ENCODE measurements around the gene GABRR2. TPM values are rescaled to one million over a fixed set of nuclear protein-coding genes. Genes with fewer than 3 reads are reported as not detected.
A peak's percentile ranks its signal among the peaks of the same experiment; 100 is the strongest.

GABRR2 gene
- total RNA-seq, 1 experiment from 2014 or later, result not detected

- Histone ChIP-seq H3K27ac (no peak overlapping the region), H3K36me3 (peaks cover 9% of the 10 kb centered on the region), H3K9me3 (replicated peaks) (no peaks in the 10 kb centered on the region), H3K27me3 (replicated peaks) (no peaks in the 10 kb centered on the region), H3K4me3 (no peak overlapping the region), H3K4me1 (replicated peaks) (peaks cover 33% of the 10 kb centered on the region)
- peak in 1 of 2 experiments; percentile 24 for DNase-seq (ENCODE audit: low read depth in 1 of 2, low spot score in 2 of 2)
Measured at GRCh38 chr6:89350281-89350966, 35.3 kb upstream of the GABRR2 start.

DNA sequence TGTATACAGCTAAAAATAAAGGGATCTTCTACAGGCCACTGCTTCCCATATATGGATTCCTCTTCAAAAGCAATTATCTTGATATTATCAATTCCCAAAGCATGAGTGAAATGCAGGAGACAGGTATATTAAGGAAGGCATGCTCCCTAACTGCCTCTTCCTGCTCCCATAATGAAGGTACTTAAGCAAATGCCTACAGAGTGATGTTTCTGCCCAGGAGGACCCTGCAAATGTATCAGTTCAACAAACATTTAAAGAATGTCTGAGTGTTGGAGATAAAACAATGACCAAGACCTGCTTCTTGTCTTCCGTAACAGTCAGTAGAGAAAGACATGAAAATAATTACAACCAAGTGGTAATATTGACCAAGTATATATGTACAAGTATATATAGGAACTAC, 33.3 kb upstream of the GABRR2 start:
- no peak for DNase-seq (ENCODE audit: low read depth in 1 of 2, low spot score in 2 of 2)
- H3K4me3 ChIP-seq, result no peak overlapping the region
- H3K4me1 ChIP-seq (replicated peaks), result peaks cover 32% of the 10 kb centered on the region
- H3K9me3 ChIP-seq (replicated peaks), result no peaks in the 10 kb centered on the region
- no peaks in the 10 kb centered on the region for H3K27me3 ChIP-seq (replicated peaks)
- H3K36me3 ChIP-seq, result peaks cover 9% of the 10 kb centered on the region
- no peak overlapping the region for H3K27ac ChIP-seq

DNA sequence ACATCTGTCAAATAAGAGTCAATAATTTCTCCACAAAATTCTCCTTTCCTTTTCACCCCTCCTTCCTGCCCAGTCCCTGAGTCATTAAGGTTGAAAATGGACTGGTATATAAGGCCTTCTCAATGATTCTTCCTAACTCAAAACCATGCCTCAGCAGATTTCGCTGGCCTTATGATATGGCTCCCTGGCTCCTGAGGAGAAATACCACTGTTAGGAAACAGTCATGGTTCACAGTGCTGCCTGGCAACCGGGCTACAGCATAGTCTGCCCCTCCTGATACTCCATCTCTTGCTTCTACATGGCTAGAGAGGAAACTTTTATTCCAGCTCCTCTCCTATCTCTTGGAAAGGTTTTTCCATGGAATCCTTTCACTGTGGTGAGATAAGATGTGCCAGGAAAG, 32.7 kb upstream of the GABRR2 start:
- no peak overlapping the region for H3K27ac ChIP-seq
- peaks cover 5% of the 10 kb centered on the region for H3K36me3 ChIP-seq
- no peak overlapping the region for H3K4me3 ChIP-seq
- H3K9me3 ChIP-seq (replicated peaks), result no peaks in the 10 kb centered on the region
- peaks cover 27% of the 10 kb centered on the region for H3K4me1 ChIP-seq (replicated peaks)
- DNase-seq (ENCODE audit: low read depth in 1 of 2, low spot score in 2 of 2), result no peak
- H3K27me3 ChIP-seq (replicated peaks), result no peaks in the 10 kb centered on the region

DNA sequence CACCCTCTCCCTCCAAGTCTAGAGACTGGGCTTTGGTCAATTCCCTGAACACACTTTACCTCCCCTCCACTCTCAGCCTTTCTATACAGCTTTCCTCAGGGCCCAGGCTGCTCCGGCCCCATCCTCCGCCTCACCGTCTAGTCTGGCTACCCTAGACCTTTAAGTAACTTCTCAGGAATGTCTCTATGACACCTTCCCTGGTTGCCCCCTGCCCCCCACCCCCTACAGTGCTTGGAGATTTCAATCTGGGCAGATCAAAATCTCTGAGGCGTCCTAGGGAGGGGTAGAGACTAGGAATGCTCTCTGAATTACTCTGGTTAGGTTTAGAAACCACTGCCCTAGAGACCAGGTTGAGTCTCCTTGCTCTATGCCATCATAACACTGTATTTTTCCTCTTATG, 31.3 kb upstream of the GABRR2 start:
- peaks cover 6% of the 10 kb centered on the region for H3K36me3 ChIP-seq
- H3K4me3 ChIP-seq, result no peak overlapping the region
- H3K4me1 ChIP-seq (replicated peaks), result peaks cover 23% of the 10 kb centered on the region
- no peaks in the 10 kb centered on the region for H3K9me3 ChIP-seq (replicated peaks)
- H3K27ac ChIP-seq, result no peak overlapping the region
- DNase-seq (ENCODE audit: low read depth in 1 of 2, low spot score in 2 of 2), result no peak
- H3K27me3 ChIP-seq (replicated peaks), result no peaks in the 10 kb centered on the region

DNA sequence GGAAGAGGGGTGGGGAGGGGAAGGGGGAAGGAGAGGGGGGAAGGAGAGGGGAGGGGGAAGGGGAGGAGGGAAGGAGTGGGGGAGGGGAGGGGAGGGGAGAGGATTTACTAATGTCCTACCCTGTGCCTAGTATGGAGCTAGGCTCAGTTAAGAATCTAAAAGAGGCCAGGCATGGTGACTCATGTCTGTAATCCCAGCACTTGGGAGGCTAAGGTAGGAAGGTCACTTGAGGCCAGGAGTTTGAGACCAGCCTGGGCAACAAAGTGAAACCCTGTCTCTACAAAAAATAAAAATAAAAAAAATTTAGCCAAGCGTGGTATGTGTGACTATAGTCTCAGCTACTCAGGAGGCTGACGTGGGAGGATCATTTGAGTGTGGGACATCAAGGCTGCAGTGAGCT, 24.5 kb upstream of the GABRR2 start:
- Histone ChIP-seq H3K27ac (no peak overlapping the region), H3K4me1 (replicated peaks) (no peaks in the 10 kb centered on the region), H3K4me3 (no peak overlapping the region), H3K9me3 (replicated peaks) (no peaks in the 10 kb centered on the region), H3K36me3 (peaks cover 45% of the 10 kb centered on the region), H3K27me3 (replicated peaks) (no peaks in the 10 kb centered on the region)
- DNase-seq (ENCODE audit: low read depth in 1 of 2, low spot score in 2 of 2), result no peak

DNA sequence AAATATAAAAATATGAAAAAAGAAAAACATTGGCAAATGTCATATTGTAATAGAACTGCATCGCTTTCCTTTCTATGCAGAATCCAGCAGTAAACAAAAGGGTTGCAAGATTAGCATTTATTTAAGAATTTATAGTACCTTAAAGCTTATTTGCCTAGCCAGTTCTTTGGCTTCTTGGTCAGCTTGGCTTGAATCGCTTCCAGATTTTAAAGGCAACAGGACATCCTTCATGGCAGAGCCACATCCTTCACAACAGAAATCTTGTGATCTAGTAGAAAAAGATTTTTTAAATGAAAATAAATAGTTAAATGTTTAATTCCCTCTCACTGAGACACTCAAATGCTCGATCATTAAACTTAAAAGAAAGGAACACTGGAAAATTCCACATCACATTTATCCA, 20.1 kb upstream of the GABRR2 start:
- H3K27me3 ChIP-seq (replicated peaks), result no peaks in the 10 kb centered on the region
- no peak overlapping the region for H3K27ac ChIP-seq
- no peaks in the 10 kb centered on the region for H3K9me3 ChIP-seq (replicated peaks)
- H3K4me1 ChIP-seq (replicated peaks), result no peaks in the 10 kb centered on the region
- peaks cover 56% of the 10 kb centered on the region for H3K36me3 ChIP-seq
- no peak for DNase-seq (ENCODE audit: low read depth in 1 of 2, low spot score in 2 of 2)
- no peak overlapping the region for H3K4me3 ChIP-seq

- Histone ChIP-seq H3K27ac (no peak overlapping the region), H3K36me3 (peaks cover 53% of the 10 kb centered on the region), H3K4me3 (no peak overlapping the region), H3K27me3 (replicated peaks) (no peaks in the 10 kb centered on the region), H3K4me1 (replicated peaks) (no peaks in the 10 kb centered on the region), H3K9me3 (replicated peaks) (no peaks in the 10 kb centered on the region)
- DNase-seq (ENCODE audit: low read depth in 1 of 2, low spot score in 2 of 2), result no peak
Measured at GRCh38 chr6:89330910-89331309, 15.8 kb upstream of the GABRR2 start.

- DNase-seq (ENCODE audit: low read depth in 1 of 2, low spot score in 2 of 2), result no peak
- H3K9me3 ChIP-seq (replicated peaks), result no peaks in the 10 kb centered on the region
- no peak overlapping the region for H3K27ac ChIP-seq
- H3K4me3 ChIP-seq, result no peak overlapping the region
- H3K27me3 ChIP-seq (replicated peaks), result no peaks in the 10 kb centered on the region
- H3K36me3 ChIP-seq, result peaks cover 40% of the 10 kb centered on the region
- no peaks in the 10 kb centered on the region for H3K4me1 ChIP-seq (replicated peaks)
Measured at GRCh38 chr6:89328976-89329375, 13.9 kb upstream of the GABRR2 start.

DNA sequence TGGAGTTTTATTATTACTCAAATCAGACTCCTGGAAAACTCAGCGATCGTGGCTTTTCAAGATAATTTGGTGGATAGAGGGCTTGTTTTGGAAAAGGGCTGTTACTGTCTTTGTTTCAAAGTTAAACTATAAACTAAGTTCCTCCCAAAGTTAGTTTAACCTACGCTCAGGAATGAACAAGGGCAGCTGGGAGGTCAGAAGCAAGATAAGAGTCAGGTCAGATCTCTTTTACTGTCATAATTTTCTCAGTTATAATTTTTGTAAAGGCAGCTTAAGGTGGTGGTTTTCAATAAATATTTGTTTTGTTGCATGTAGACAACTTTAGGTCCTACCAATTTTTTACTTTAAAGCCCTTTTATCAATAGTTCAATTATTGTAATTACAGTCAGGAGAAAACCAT, 9.2 kb upstream of the GABRR2 start:
- Histone ChIP-seq H3K4me1 (replicated peaks) (no peaks in the 10 kb centered on the region), H3K27me3 (replicated peaks) (no peaks in the 10 kb centered on the region), H3K9me3 (replicated peaks) (no peaks in the 10 kb centered on the region), H3K36me3 (peaks cover 13% of the 10 kb centered on the region), H3K4me3 (no peak overlapping the region), H3K27ac (no peak overlapping the region)
- no peak for DNase-seq (ENCODE audit: low read depth in 1 of 2, low spot score in 2 of 2)

- no peaks in the 10 kb centered on the region for H3K27me3 ChIP-seq (replicated peaks)
- DNase-seq (ENCODE audit: low read depth in 1 of 2, low spot score in 2 of 2), result no peak
- H3K9me3 ChIP-seq (replicated peaks), result no peaks in the 10 kb centered on the region
- no peak overlapping the region for H3K27ac ChIP-seq
- no peaks in the 10 kb centered on the region for H3K4me1 ChIP-seq (replicated peaks)
- H3K4me3 ChIP-seq, result no peak overlapping the region
- peaks cover 12% of the 10 kb centered on the region for H3K36me3 ChIP-seq
Measured at GRCh38 chr6:89323511-89323971, 8.4 kb upstream of the GABRR2 start.

DNA sequence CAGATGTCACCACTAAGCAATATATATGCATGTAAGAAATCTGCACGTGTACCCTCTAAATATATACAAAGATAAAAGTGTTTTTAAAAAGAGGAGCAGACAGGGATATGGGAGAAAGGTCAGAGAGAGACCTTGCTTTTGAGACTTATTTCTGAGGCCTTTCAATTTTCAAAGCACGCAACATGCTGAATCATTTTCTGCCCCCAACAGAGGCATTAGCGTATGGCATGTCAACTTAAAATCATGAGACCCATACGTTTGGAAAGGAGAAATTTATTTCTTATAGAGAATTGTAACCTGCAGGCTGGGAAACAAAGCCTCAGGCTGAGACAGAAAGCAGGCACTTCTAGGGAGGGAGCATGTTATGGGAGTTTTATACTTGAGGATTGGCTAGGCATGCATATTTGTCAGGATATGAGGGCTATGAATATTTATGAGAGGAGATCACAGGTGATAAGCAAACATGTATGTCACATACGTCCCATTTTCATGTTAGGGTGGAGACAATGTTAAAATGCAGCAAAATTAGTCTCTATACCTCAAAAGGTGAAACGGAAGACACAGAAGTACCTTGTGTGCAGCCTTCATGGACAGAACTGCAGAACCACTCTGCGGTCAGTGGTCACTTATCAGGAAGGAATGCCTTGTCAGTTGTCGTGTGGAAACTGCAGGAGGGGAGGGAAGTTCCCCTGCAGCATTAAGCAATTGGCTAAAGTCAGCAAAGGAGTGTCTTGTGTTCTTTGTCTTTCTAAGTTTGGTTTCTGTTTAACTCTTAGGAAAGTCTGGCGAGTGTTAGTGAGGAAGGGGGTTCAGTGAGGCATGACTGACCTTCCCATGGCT, 6.3 kb upstream of the GABRR2 start:
- no peak for DNase-seq (ENCODE audit: low read depth in 1 of 2, low spot score in 2 of 2)

DNA sequence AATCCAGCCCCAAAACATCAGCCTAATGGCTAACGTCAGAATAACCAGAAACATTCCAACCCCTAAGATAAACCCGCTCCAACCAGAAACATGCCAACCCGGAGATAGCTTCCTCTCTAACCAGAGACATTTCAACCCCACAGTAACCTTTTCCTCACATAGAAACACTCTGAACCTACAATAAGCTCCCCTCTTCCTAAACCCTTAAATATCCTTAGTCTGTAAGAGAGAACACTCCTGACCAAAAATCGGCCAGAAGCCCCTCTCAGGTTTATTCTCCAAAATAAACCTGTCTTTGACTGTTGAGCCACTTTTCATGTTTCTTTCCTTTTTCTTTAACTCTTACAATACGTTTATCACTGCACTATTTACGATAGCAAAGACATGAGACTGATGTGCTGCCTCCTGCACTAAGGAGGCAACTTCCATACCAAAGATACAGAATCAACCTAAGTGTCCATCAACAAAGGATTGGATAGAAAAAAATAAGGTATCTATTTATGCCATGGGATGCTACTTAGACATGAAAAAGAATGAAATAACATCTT, 5.0 kb upstream of the GABRR2 start:
- no peaks in the 10 kb centered on the region for H3K27me3 ChIP-seq (replicated peaks)
- no peaks in the 10 kb centered on the region for H3K36me3 ChIP-seq
- no peak overlapping the region for H3K4me3 ChIP-seq
- no peak for DNase-seq (ENCODE audit: low read depth in 1 of 2, low spot score in 2 of 2)
- no peaks in the 10 kb centered on the region for H3K9me3 ChIP-seq (replicated peaks)
- no peaks in the 10 kb centered on the region for H3K4me1 ChIP-seq (replicated peaks)
- H3K27ac ChIP-seq, result no peak overlapping the region

More for the DNA sequence above, 6.3 kb upstream of the GABRR2 start:
- H3K4me3 ChIP-seq, result no peak overlapping the region
- H3K27me3 ChIP-seq (replicated peaks), result no peaks in the 10 kb centered on the region
- no peaks in the 10 kb centered on the region for H3K9me3 ChIP-seq (replicated peaks)
- peaks cover 5% of the 10 kb centered on the region; the same call in 1 of the 2 replicates for H3K36me3 ChIP-seq
- H3K27ac ChIP-seq, result no peak overlapping the region
- H3K4me1 ChIP-seq (replicated peaks), result no peaks in the 10 kb centered on the region

DNA sequence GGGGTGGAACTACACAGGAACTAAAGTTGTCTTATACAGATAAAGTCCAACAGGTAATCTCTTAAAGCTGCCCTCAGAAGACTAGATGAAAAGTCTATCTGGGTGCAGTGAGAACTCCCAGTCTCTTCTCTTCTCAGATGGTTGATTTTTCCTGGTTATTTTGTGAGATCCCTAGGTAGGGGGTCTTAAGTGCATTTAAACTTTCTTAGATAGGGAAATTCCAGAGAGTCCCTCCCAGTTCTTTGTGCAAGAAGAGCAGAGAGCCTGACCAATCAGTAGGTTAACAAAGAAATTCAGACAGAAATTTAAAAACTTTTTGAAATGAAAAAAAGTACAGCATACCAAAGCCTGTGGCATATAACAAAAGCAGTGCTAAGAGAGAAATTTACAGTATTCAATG, 2.0 kb upstream of the GABRR2 start:
- H3K27me3 ChIP-seq (replicated peaks), result no peaks in the 10 kb centered on the region
- H3K4me3 ChIP-seq, result no peak overlapping the region
- no peaks in the 10 kb centered on the region for H3K9me3 ChIP-seq (replicated peaks)
- no peaks in the 10 kb centered on the region for H3K36me3 ChIP-seq
- 0 out of 2 replicates have a peak, but pooled peaks cover 2% of the 10 kb centered on the region for H3K4me1 ChIP-seq (replicated peaks)
- no peak overlapping the region for H3K27ac ChIP-seq
- DNase-seq (ENCODE audit: low read depth in 1 of 2, low spot score in 2 of 2), result no peak

DNA sequence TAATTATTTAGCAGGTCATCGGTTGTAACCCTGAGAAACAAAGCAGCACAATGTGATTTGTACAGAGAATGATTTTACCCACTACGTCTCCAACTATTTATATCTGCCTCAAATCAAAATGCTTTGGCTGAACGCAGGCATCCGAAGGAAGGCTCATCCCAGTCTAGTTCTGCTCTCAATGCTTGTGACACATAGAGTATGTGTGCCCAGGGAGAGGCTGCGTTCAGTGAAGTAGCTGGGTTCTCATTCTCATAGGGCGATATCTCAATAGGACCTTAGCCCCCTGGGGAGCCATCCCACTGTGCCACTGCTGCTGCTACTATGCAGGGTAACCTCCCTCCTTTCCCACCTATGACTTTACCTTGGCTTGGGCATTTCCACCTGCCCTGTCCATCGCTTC, 407 bp downstream of the GABRR2 start:
- Histone ChIP-seq H3K9me3 (replicated peaks) (no peaks in the 10 kb centered on the region), H3K4me3 (no peak overlapping the region), H3K27ac (no peak overlapping the region), H3K4me1 (replicated peaks) (0 out of 2 replicates have a peak, but pooled peaks cover 4% of the 10 kb centered on the region), H3K27me3 (replicated peaks) (no peaks in the 10 kb centered on the region), H3K36me3 (no peaks in the 10 kb centered on the region)
- DNase-seq (ENCODE audit: low read depth in 1 of 2, low spot score in 2 of 2), result no peak
